H9 (cell line): ENCODE data around the gene DCAF12L1. TPM values are rescaled to one million over a fixed set of nuclear protein-coding genes. Genes with fewer than 3 reads are reported as not detected.

ENCODE experiments used
- DNase-seq: peaks from one replicate; pipeline ENCODE4 v3.0.0-alpha.2; 2017
- H2AFZ ChIP-seq: one replicate; pipeline ENCODE4 v1.6.1; 2013; ENCODE audit warnings: mild to moderate bottlenecking, low read length, control low read depth, moderate library complexity
- H2AK5ac ChIP-seq: 2 replicates; pipeline ENCODE4 v1.6.1; 2013; ENCODE audit warnings: low read length, control low read depth, mixed read lengths; ENCODE audit not compliant: insufficient read length
- H2BK120ac ChIP-seq: one replicate; pipeline ENCODE4 v1.6.1; 2013; ENCODE audit warnings: low read depth, mild to moderate bottlenecking, low read length, control low read depth, inconsistent platforms; ENCODE audit not compliant: poor library complexity, severe bottlenecking
- H2BK12ac ChIP-seq: 2 replicates; pipeline ENCODE4 v1.6.1; 2013; ENCODE audit warnings: low read length, control low read depth, mixed read lengths, low read depth; ENCODE audit not compliant: insufficient read length
- H2BK15ac ChIP-seq: 2 replicates; pipeline ENCODE4 v1.6.1; 2013; ENCODE audit warnings: low read depth, low read length, control low read depth
- H2BK20ac ChIP-seq: one replicate; pipeline ENCODE4 v1.6.1; 2013; ENCODE audit warnings: low read depth, mild to moderate bottlenecking, low read length, control low read depth, inconsistent platforms; ENCODE audit not compliant: poor library complexity, severe bottlenecking
- H2BK5ac ChIP-seq: 2 replicates; pipeline ENCODE4 v1.6.1; 2013; ENCODE audit warnings: low read length, control low read depth, mixed read lengths; ENCODE audit not compliant: insufficient read length
- H3K14ac ChIP-seq: 2 replicates; pipeline ENCODE4 v1.6.1; 2013; ENCODE audit warnings: low read length, control low read depth; ENCODE audit not compliant: insufficient read depth
- H3K18ac ChIP-seq: 2 replicates; pipeline ENCODE4 v1.6.1; 2013; ENCODE audit warnings: low read depth, mild to moderate bottlenecking, mixed read lengths, low read length, control low read depth; ENCODE audit not compliant: insufficient read length
- H3K23ac ChIP-seq: 2 replicates; pipeline ENCODE4 v1.6.1; 2013; ENCODE audit warnings: low read length, control low read depth, mixed read lengths, low read depth; ENCODE audit not compliant: insufficient read length
- H3K23me2 ChIP-seq: 2 replicates; pipeline ENCODE4 v1.6.1; 2013; ENCODE audit warnings: low read depth, mild to moderate bottlenecking, mixed read lengths, low read length, control low read depth; ENCODE audit not compliant: insufficient read length, poor library complexity, severe bottlenecking
- H3K27ac ChIP-seq: 2 replicates; pipeline ENCODE4 v1.5.1; 2013; ENCODE audit warnings: low read length, control low read depth, mixed read lengths, low read depth; ENCODE audit not compliant: insufficient read length
- H3K27me3 ChIP-seq: 2 replicates; pipeline ENCODE4 v1.6.1; 2013; ENCODE audit warnings: low read length, control low read depth, inconsistent platforms; ENCODE audit not compliant: insufficient read depth
- H3K4ac ChIP-seq: 2 replicates; pipeline ENCODE4 v1.6.1; 2013; ENCODE audit warnings: low read depth, mild to moderate bottlenecking, control low read depth, inconsistent platforms, low read length, moderate library complexity
- H3K4me1 ChIP-seq: 2 replicates; pipeline ENCODE4 v1.6.1; 2013; ENCODE audit warnings: low read length, control low read depth, inconsistent platforms; ENCODE audit not compliant: insufficient read depth
- H3K4me2 ChIP-seq: 2 replicates; pipeline ENCODE4 v1.6.1; 2013; ENCODE audit warnings: low read length, control low read depth, mixed read lengths; ENCODE audit not compliant: insufficient read length, insufficient read depth
- H3K56ac ChIP-seq: 2 replicates; pipeline ENCODE4 v1.6.1; 2013; ENCODE audit warnings: low read depth, mild to moderate bottlenecking, mixed read lengths, low read length, control low read depth; ENCODE audit not compliant: insufficient read length
- H3K79me1 ChIP-seq: 2 replicates; pipeline ENCODE4 v1.6.1; 2013; ENCODE audit warnings: low read depth, mild to moderate bottlenecking, moderate library complexity, low read length, control low read depth, inconsistent platforms; ENCODE audit not compliant: insufficient read depth, poor library complexity, severe bottlenecking
- H3K79me2 ChIP-seq: 2 replicates; pipeline ENCODE4 v1.6.1; 2013; ENCODE audit warnings: low read length, control low read depth, inconsistent platforms; ENCODE audit not compliant: insufficient read depth
- H3K9ac ChIP-seq: 2 replicates; pipeline ENCODE4 v1.6.1; 2013; ENCODE audit warnings: low read length, control low read depth, mixed read lengths; ENCODE audit not compliant: insufficient read length; ENCODE audit errors: extremely low read depth
- H3K9me3 ChIP-seq: one replicate; pipeline ENCODE4 v1.6.1; 2013; ENCODE audit warnings: low read depth, low read length, inconsistent platforms; ENCODE audit not compliant: control insufficient read depth
- H3T11ph ChIP-seq: one replicate; pipeline ENCODE4 v1.6.1; 2013; ENCODE audit warnings: mild to moderate bottlenecking, low read length, control low read depth, inconsistent platforms
- H4K20me1 ChIP-seq: one replicate; pipeline ENCODE4 v1.6.1; 2013; ENCODE audit not compliant: control insufficient read depth, insufficient read length, insufficient read depth
- H4K5ac ChIP-seq: 2 replicates; pipeline ENCODE4 v1.6.1; 2013; ENCODE audit warnings: low read depth, mild to moderate bottlenecking, mixed read lengths, low read length, control low read depth; ENCODE audit not compliant: insufficient read length
- H4K8ac ChIP-seq: replicated peaks from 2 replicates; pipeline ENCODE4 v1.6.1; 2013; ENCODE audit warnings: low read length, control low read depth, mixed read lengths, low read depth; ENCODE audit not compliant: insufficient read length
- H4K91ac ChIP-seq: 2 replicates; pipeline ENCODE4 v1.6.1; 2013; ENCODE audit warnings: low read depth, mild to moderate bottlenecking, moderate library complexity, mixed read lengths, low read length, control low read depth; ENCODE audit not compliant: insufficient read length
- H3K27ac Mint-ChIP-seq, 3 experiments: 2 replicates in 2 of 3; 3 replicates in 1 of 3; pipeline ENCODE4 v1.8.0; 2020 to 2021; ENCODE audit warnings: mixed read lengths in 3 of 3, mild to moderate bottlenecking in 1 of 3, moderate library complexity in 1 of 3
- H3K27me3 Mint-ChIP-seq: 2 replicates; pipeline ENCODE4 v1.8.0; 2021; ENCODE audit warnings: low read depth, mild to moderate bottlenecking, moderate library complexity, mixed read lengths
- H3K36me3 Mint-ChIP-seq, 3 experiments: 2 replicates in 2 of 3; 3 replicates in 1 of 3; pipeline ENCODE4 v1.8.0; 2020 to 2021; ENCODE audit warnings: low read depth in 3 of 3, mixed read lengths in 3 of 3; ENCODE audit not compliant: insufficient read depth in 1 of 3
- H3K4me1 Mint-ChIP-seq, 2 experiments: 2 replicates each; pipeline ENCODE4 v1.8.0; 2020; ENCODE audit warnings: mixed read lengths in 2 of 2
- H3K4me3 Mint-ChIP-seq, 2 experiments: 2 replicates in 1 of 2; 3 replicates in 1 of 2; pipeline ENCODE4 v1.8.0; 2020 to 2021; ENCODE audit warnings: mild to moderate bottlenecking in 2 of 2, mixed read lengths in 2 of 2, moderate library complexity in 1 of 2
- H3K9me3 Mint-ChIP-seq, 2 experiments: 2 replicates in 1 of 2; 3 replicates in 1 of 2; pipeline ENCODE4 v1.8.0; 2020; ENCODE audit warnings: mild to moderate bottlenecking in 2 of 2, mixed read lengths in 2 of 2, moderate library complexity in 1 of 2
- WGBS: extraction: QIAGEN DNeasy Blood & Tissue Kit; methylation state at CpG from one replicate; pipeline ENCODE4 v1.1.7; 2013; ENCODE audit warnings: missing lambda C conversion rate, low lambda C conversion rate, mixed read lengths; ENCODE audit not compliant: insufficient read length; ENCODE audit errors: extremely low coverage; 5-methylcytosine and 5-hydroxymethylcytosine counted together
- total RNA-seq: library from RNA; stranded (reverse); gene quantifications from 2 replicates; pipeline ENCODE4 v1.2.1, GENCODE V29; 2021
- TF ChIP-seq, protein P1 (sequence below): fragments of 200-600 bp; sonication (generic); conservative IDR thresholded peaks from 3 replicates; pipeline ENCODE4 v1.8.0; 2021; ENCODE audit warnings: antibody characterized with exemption, mild to moderate bottlenecking

DCAF12L1 gene
- total RNA-seq, 1 experiment from 2014 or later, result 4.2 TPM

DNA sequence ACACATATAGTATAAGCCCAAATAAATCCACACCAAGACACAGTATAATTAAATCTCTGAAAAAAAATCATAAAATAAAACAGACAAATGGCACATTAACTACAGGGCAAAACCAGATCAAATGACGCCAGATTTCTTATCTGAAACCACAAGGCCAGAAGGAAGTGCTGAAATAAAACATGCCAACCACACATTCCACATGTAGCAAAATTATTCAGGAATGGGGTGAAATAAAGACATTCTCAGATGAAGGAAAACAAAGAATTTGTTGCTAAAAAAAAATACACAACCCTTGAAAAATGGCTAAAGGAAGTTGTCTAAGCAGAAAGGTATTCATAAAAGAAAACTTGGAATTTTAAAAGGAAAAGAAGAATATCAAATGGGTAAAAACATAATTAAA lies 4.5 kb upstream of the DCAF12L1 start:
- Mint-ChIP-seq H3K4me1 (peaks cover 0 to 6% of the 10 kb centered on the region in 2 experiments; a peak in 1 of 4 replicates), H3K9me3 (peaks cover 9 to 51% of the 10 kb centered on the region in 2 experiments), H3K27ac (no peak overlapping the region), H3K4me3 (no peak overlapping the region), H3K27me3 (peaks cover 23% of the 10 kb centered on the region), H3K36me3 (peaks cover 0 to 2% (median 0%) of the 10 kb centered on the region in 3 experiments; a peak in 1 of 7 replicates)
- H2BK20ac ChIP-seq, result no peak overlapping the region
- H2AFZ ChIP-seq, result no peak overlapping the region
- no peak overlapping the region for H4K5ac ChIP-seq
- no peak overlapping the region for H3T11ph ChIP-seq
- no peaks in the 10 kb centered on the region for H4K20me1 ChIP-seq
- no peaks in the 10 kb centered on the region for H3K4me1 ChIP-seq
- no peak for DNase-seq
- H3K79me2 ChIP-seq, result no peaks in the 10 kb centered on the region
- peaks cover 6% of the 10 kb centered on the region for H3K23me2 ChIP-seq
- H2BK12ac ChIP-seq, result no peak overlapping the region
- H3K27ac ChIP-seq, result no peak overlapping the region
- H3K9me3 ChIP-seq, result no peaks in the 10 kb centered on the region
- H3K4ac ChIP-seq, result no peak overlapping the region
- no peak overlapping the region for H2AK5ac ChIP-seq
- no peak overlapping the region for H2BK15ac ChIP-seq
- no peak overlapping the region for H3K9ac ChIP-seq
- no CpG with 5 or more reads among the region's 1 CpG for WGBS
- no peak overlapping the region for H4K8ac ChIP-seq
- no peak overlapping the region for H3K18ac ChIP-seq
- no peak overlapping the region for H3K56ac ChIP-seq
- H2BK5ac ChIP-seq, result no peak overlapping the region
- no peak overlapping the region for H3K23ac ChIP-seq
- H3K79me1 ChIP-seq, result no peaks in the 10 kb centered on the region
- TF ChIP-seq, protein P1, sequence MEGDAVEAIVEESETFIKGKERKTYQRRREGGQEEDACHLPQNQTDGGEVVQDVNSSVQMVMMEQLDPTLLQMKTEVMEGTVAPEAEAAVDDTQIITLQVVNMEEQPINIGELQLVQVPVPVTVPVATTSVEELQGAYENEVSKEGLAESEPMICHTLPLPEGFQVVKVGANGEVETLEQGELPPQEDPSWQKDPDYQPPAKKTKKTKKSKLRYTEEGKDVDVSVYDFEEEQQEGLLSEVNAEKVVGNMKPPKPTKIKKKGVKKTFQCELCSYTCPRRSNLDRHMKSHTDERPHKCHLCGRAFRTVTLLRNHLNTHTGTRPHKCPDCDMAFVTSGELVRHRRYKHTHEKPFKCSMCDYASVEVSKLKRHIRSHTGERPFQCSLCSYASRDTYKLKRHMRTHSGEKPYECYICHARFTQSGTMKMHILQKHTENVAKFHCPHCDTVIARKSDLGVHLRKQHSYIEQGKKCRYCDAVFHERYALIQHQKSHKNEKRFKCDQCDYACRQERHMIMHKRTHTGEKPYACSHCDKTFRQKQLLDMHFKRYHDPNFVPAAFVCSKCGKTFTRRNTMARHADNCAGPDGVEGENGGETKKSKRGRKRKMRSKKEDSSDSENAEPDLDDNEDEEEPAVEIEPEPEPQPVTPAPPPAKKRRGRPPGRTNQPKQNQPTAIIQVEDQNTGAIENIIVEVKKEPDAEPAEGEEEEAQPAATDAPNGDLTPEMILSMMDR, result no peak
- no peak overlapping the region for H3K4me2 ChIP-seq
- no peak overlapping the region for H3K14ac ChIP-seq
- no peak overlapping the region for H2BK120ac ChIP-seq
- no peaks in the 10 kb centered on the region; the same call in 1 of the 2 replicates for H3K27me3 ChIP-seq
- no peak overlapping the region for H4K91ac ChIP-seq
